ENCODE data around the gene GSTA3. TPM values are rescaled to one million over a fixed set of nuclear protein-coding genes. Genes with fewer than 3 reads are reported as not detected.
"Not testable (repeated sequence)": the region's sequence is repeated elsewhere in the genome, so short reads cannot be mapped to it uniquely, and the experiment has no call there.

GSTA3 gene
- total and polyA plus RNA-seq, 7 experiments from 2014 or later = not detected

DNA sequence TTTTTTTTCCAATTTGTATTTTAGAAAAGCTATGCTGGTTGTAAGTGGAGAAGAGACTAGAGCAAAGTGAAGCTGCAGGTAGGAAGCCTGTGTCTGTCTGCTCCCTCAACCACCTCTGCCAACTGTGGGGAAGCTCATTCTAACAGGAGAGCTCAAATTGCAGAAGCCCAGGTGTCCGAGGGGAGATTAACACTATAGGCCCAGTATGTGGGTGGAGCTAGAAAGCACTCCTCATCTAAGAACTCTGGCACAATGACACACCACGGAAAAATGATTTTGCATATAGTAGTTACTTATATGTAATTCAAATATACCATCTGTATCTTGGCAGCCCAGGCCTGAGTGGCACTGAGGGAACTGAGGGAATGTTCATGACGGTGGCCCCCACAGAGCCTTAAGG, 13.7 kb downstream of the GSTA3 start:
- H3K4me3 ChIP-seq (ENCODE audit: low read length); H3K27me3 ChIP-seq (ENCODE audit: control insufficient read depth in 2 of 2, insufficient read depth in 2 of 2, low read length in 2 of 2); H3K9me3 Mint-ChIP-seq; H3K36me3 Mint-ChIP-seq; H3K27ac ChIP-seq (ENCODE audit: low read depth, low read length); H3K9me3 ChIP-seq (ENCODE audit: control insufficient read depth in 2 of 3, low read length in 3 of 3); CTCF ChIA-PET; H3K4me1 Mint-ChIP-seq; intact Hi-C loops (cut with micrococcal nuclease); H3K4me1 ChIP-seq (ENCODE audit: control insufficient read depth in 2 of 2, insufficient read depth in 2 of 2, low read length in 2 of 2); ATAC-seq; POLR2A ChIA-PET; DNase-seq; H3K4me3 Mint-ChIP-seq; H3K36me3 ChIP-seq (ENCODE audit: control insufficient read depth in 2 of 3, insufficient read depth in 3 of 3, low read length in 3 of 3): not testable (repeated sequence)
- H3K27ac Mint-ChIP-seq = peak overlapping the region in 1 of 9 donors; percentile 56
- peaks cover 0 to 12% (median 10%) of the 10 kb centered on the region in 5 donors for H3K27me3 Mint-ChIP-seq

DNA sequence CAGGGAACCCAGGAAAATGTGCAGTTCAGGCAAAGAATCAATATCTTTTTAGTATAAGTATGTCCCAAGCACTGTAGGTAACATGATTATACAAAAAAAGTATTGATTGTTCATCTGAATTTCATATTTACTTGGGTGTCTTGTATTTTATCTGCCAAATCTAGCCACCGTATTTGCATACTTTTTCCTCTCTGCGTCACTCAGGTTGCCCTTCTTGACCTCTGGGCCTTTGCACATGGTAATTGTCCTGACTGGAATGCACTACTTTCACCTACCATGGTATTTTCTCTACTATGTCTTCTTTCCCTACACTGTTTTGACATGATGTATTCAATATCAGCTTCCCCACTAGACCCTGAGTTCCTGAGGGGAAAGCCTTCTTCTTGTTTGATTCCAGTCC, 15.2 kb downstream of the GSTA3 start:
- Mint-ChIP-seq H3K4me1 (no peaks in the 10 kb centered on the region), H3K4me3 (no peak overlapping the region), H3K27ac (no peak overlapping the region), H3K9me3 (peaks cover 0 to 5% (median 0%) of the 10 kb centered on the region in 11 donors), H3K27me3 (peaks cover 0 to 18% (median 7%) of the 10 kb centered on the region in 5 donors), H3K36me3 (peaks cover 0 to 3% (median 0%) of the 10 kb centered on the region in 5 donors)
- Histone ChIP-seq H3K27ac (ENCODE audit: low read depth, low read length) (no peak overlapping the region), H3K9me3 (ENCODE audit: control insufficient read depth in 2 of 3, low read length in 3 of 3) (no peaks in the 10 kb centered on the region), H3K36me3 (ENCODE audit: control insufficient read depth in 2 of 3, insufficient read depth in 3 of 3, low read length in 3 of 3) (no peaks in the 10 kb centered on the region), H3K27me3 (ENCODE audit: control insufficient read depth in 2 of 2, insufficient read depth in 2 of 2, low read length in 2 of 2) (no peaks in the 10 kb centered on the region), H3K4me3 (ENCODE audit: low read length) (no peak overlapping the region), H3K4me1 (ENCODE audit: control insufficient read depth in 2 of 2, insufficient read depth in 2 of 2, low read length in 2 of 2) (no peaks in the 10 kb centered on the region)
- CTCF ChIA-PET = no interaction called here
- ATAC-seq = no peak
- no peak for DNase-seq
- POLR2A ChIA-PET = no interaction called here
- intact Hi-C loops (cut with micrococcal nuclease) = no loop called here

DNA sequence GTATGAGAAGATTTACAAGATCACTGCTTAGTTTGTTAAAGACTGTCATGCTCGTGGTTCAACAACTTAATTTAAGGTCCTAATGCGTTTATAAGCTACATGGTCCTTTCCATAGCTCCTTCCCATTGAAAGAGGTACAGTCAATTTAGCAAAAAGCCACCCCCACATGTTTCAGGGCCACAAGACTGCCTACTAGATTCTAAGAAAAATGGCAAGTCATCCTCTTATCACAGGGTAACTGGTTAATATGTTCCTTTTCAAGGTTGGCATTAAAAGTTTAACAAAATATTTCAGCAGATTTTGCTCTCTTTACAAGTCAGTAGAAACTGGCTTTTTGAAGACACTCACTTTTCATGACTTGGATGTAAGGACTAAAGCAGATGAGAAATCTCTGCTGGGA, 15.7 kb downstream of the GSTA3 start:
- POLR2A ChIA-PET = no interaction called here
- no peaks in the 10 kb centered on the region for H3K4me1 Mint-ChIP-seq
- CTCF ChIA-PET = no interaction called here
- no peaks in the 10 kb centered on the region for H3K27me3 ChIP-seq (ENCODE audit: control insufficient read depth in 2 of 2, insufficient read depth in 2 of 2, low read length in 2 of 2)
- H3K4me1 ChIP-seq (ENCODE audit: control insufficient read depth in 2 of 2, insufficient read depth in 2 of 2, low read length in 2 of 2) = no peaks in the 10 kb centered on the region
- intact Hi-C loops (cut with micrococcal nuclease) = no loop called here
- H3K9me3 Mint-ChIP-seq = peaks cover 0 to 5% (median 0%) of the 10 kb centered on the region in 11 donors
- H3K27ac Mint-ChIP-seq = no peak overlapping the region
- H3K36me3 Mint-ChIP-seq = peaks cover 0 to 3% (median 0%) of the 10 kb centered on the region in 5 donors
- peaks cover 0 to 18% (median 4%) of the 10 kb centered on the region in 5 donors for H3K27me3 Mint-ChIP-seq
- H3K4me3 ChIP-seq (ENCODE audit: low read length) = no peak overlapping the region
- no peak overlapping the region for H3K4me3 Mint-ChIP-seq
- DNase-seq = no peak
- no peaks in the 10 kb centered on the region for H3K36me3 ChIP-seq (ENCODE audit: control insufficient read depth in 2 of 3, insufficient read depth in 3 of 3, low read length in 3 of 3)
- ATAC-seq = no peak
- H3K27ac ChIP-seq (ENCODE audit: low read depth, low read length) = no peak overlapping the region
- H3K9me3 ChIP-seq (ENCODE audit: control insufficient read depth in 2 of 3, low read length in 3 of 3) = no peaks in the 10 kb centered on the region

- no peak for ATAC-seq
- POLR2A ChIA-PET = no interaction called here
Measured at GRCh38 chr6:52893221-52893620, 16.3 kb downstream of the GSTA3 start.

GRCh38 chr6:52890018-52890417, 19.5 kb downstream of the GSTA3 start:
- no peak overlapping the region for H3K4me3 Mint-ChIP-seq
- H3K36me3 ChIP-seq (ENCODE audit: control insufficient read depth in 2 of 3, insufficient read depth in 3 of 3, low read length in 3 of 3) = no peaks in the 10 kb centered on the region
- H3K27me3 ChIP-seq (ENCODE audit: control insufficient read depth in 2 of 2, insufficient read depth in 2 of 2, low read length in 2 of 2) = no peaks in the 10 kb centered on the region
- H3K4me1 Mint-ChIP-seq = no peaks in the 10 kb centered on the region
- ATAC-seq (no peak), DNase-seq (no peak)
- peaks cover 0 to 10% (median 4%) of the 10 kb centered on the region in 5 donors for H3K27me3 Mint-ChIP-seq
- no peaks in the 10 kb centered on the region for H3K4me1 ChIP-seq (ENCODE audit: control insufficient read depth in 2 of 2, insufficient read depth in 2 of 2, low read length in 2 of 2)
- intact Hi-C loops (cut with micrococcal nuclease) = no loop called here
- H3K27ac ChIP-seq (ENCODE audit: low read depth, low read length) = no peak overlapping the region
- peaks cover 0 to 2% (median 0%) of the 10 kb centered on the region in 11 donors for H3K9me3 Mint-ChIP-seq
- no peak overlapping the region for H3K27ac Mint-ChIP-seq
- H3K9me3 ChIP-seq (ENCODE audit: control insufficient read depth in 2 of 3, low read length in 3 of 3) = no peaks in the 10 kb centered on the region
- ChIA-PET CTCF (interaction anchor here (0.6 kb wide), 2 partner anchors 8 to 841 kb away, joined by 3 read pairs; no protein-coding TSS in a partner anchor), POLR2A (no interaction called here)
- H3K4me3 ChIP-seq (ENCODE audit: low read length) = no peak overlapping the region
- no peaks in the 10 kb centered on the region for H3K36me3 Mint-ChIP-seq

More at GRCh38 chr6:52893221-52893620, 16.3 kb downstream of the GSTA3 start:
- intact Hi-C loops (cut with micrococcal nuclease) = no loop called here
- H3K4me3 ChIP-seq (ENCODE audit: low read length) = no peak overlapping the region
- no peaks in the 10 kb centered on the region for H3K9me3 ChIP-seq (ENCODE audit: control insufficient read depth in 2 of 3, low read length in 3 of 3)
- no peaks in the 10 kb centered on the region for H3K27me3 ChIP-seq (ENCODE audit: control insufficient read depth in 2 of 2, insufficient read depth in 2 of 2, low read length in 2 of 2)
- H3K9me3 Mint-ChIP-seq = peaks cover 0 to 5% (median 0%) of the 10 kb centered on the region in 11 donors
- H3K4me3 Mint-ChIP-seq = no peak overlapping the region
- H3K27me3 Mint-ChIP-seq = peaks cover 0 to 17% (median 4%) of the 10 kb centered on the region in 5 donors
- no peak for DNase-seq
- H3K27ac ChIP-seq (ENCODE audit: low read depth, low read length) = no peak overlapping the region
- CTCF ChIA-PET = no interaction called here
- H3K36me3 Mint-ChIP-seq = peaks cover 0 to 2% (median 0%) of the 10 kb centered on the region in 5 donors
- no peaks in the 10 kb centered on the region for H3K36me3 ChIP-seq (ENCODE audit: control insufficient read depth in 2 of 3, insufficient read depth in 3 of 3, low read length in 3 of 3)
- H3K4me1 Mint-ChIP-seq = no peaks in the 10 kb centered on the region
- no peaks in the 10 kb centered on the region for H3K4me1 ChIP-seq (ENCODE audit: control insufficient read depth in 2 of 2, insufficient read depth in 2 of 2, low read length in 2 of 2)
- H3K27ac Mint-ChIP-seq = no peak overlapping the region

DNA sequence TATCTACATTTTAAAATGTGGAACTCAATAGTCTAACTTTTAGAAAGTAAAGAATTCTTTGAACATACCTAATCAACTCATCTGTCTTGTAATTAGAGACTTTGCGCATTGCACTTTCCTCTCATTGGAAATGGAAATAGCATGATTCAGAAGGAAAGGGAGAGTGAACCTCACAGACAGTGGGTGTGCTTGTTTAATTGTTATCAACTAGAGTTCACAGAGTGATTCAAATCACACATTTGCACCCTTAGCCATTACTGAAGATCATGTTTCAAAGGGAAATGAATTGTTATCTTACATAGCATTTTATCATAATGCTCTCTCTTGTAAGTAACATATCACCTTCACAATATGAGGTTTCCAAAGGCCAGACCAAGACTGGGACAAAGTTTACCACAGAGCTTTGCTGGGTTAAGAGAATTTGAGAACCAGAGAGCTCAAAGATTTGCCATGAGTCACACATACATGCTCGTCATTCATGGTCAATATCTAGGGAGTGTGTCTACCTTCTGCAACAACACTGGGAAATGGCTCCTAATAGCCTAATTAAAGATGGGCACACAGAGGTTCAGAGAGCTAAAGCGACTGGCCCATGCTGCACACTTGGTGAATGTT, 21.5 kb downstream of the GSTA3 start:
- Mint-ChIP-seq H3K36me3 (no peaks in the 10 kb centered on the region), H3K27me3 (peaks cover 0 to 10% (median 4%) of the 10 kb centered on the region in 5 donors), H3K27ac (no peak overlapping the region), H3K9me3 (peaks cover 0 to 2% (median 0%) of the 10 kb centered on the region in 11 donors), H3K4me3 (no peak overlapping the region), H3K4me1 (no peaks in the 10 kb centered on the region)
- H3K36me3 ChIP-seq (ENCODE audit: control insufficient read depth in 2 of 3, insufficient read depth in 3 of 3, low read length in 3 of 3) = no peaks in the 10 kb centered on the region
- H3K27me3 ChIP-seq (ENCODE audit: control insufficient read depth in 2 of 2, insufficient read depth in 2 of 2, low read length in 2 of 2) = no peaks in the 10 kb centered on the region
- no peak for DNase-seq
- CTCF ChIA-PET = interaction anchor here (0.6 kb wide), 1 partner anchor 12 kb away, joined by 3 read pairs; no protein-coding TSS in a partner anchor
- no peak overlapping the region for H3K4me3 ChIP-seq (ENCODE audit: low read length)
- H3K4me1 ChIP-seq (ENCODE audit: control insufficient read depth in 2 of 2, insufficient read depth in 2 of 2, low read length in 2 of 2) = no peaks in the 10 kb centered on the region
- no peak for ATAC-seq
- POLR2A ChIA-PET = no interaction called here
- no peaks in the 10 kb centered on the region for H3K9me3 ChIP-seq (ENCODE audit: control insufficient read depth in 2 of 3, low read length in 3 of 3)
- intact Hi-C loops (cut with micrococcal nuclease) = no loop called here
- no peak overlapping the region for H3K27ac ChIP-seq (ENCODE audit: low read depth, low read length)
